Panc1 (cell line): Measurements from ENCODE around the gene FNIP1.

ENCODE experiments used
- CTCF ChIP-seq: fragments of 450-650 bp; IDR thresholded peaks from 2 replicates; pipeline ENCODE4 v1.5.1; 2017; ENCODE audit warnings: mild to moderate bottlenecking
- POLR2AphosphoS5 ChIP-seq: IDR thresholded peaks from 2 replicates; pipeline ENCODE4 v1.6.1; 2012; ENCODE audit warnings: mild to moderate bottlenecking, low read depth, low read length, moderate library complexity
- REST ChIP-seq, 2 experiments: IDR thresholded peaks; 2 replicates each; pipeline ENCODE4 v1.6.1; 2011 to 2012; ENCODE audit warnings: low read depth in 2 of 2, control low read depth in 1 of 2, low read length in 1 of 2, mild to moderate bottlenecking in 1 of 2, moderate library complexity in 1 of 2; ENCODE audit not compliant: insufficient read depth in 1 of 2
- SIN3A ChIP-seq: IDR thresholded peaks from 2 replicates; pipeline ENCODE4 v1.6.1; 2012; ENCODE audit warnings: low read depth, mild to moderate bottlenecking, low read length, moderate library complexity, borderline replicate concordance; ENCODE audit not compliant: insufficient read depth
- TCF7L2 ChIP-seq: IDR thresholded peaks from 2 replicates; pipeline ENCODE4 v1.6.1; 2011; ENCODE audit warnings: mild to moderate bottlenecking, low read depth, low read length, inconsistent platforms

GRCh38 chr5:131647048-131647769 is 149.6 kb downstream of the FNIP1 start:
- TF ChIP-seq CTCF (no peak), TCF7L2 (no peak), REST (IDR thresholded peaks at IDR 0.05; ENCODE audit: insufficient read depth in 1 of 2, low read depth in 2 of 2, low read length in 1 of 2) (no peak), POLR2AphosphoS5 (no peak), SIN3A (no peak)
